Measurements from ENCODE around the gene CCDC107. TPM values are rescaled to one million over a fixed set of nuclear protein-coding genes. Genes with fewer than 3 reads are reported as not detected.

The CCDC107 gene
- total RNA-seq, 1 donor from 2014 or later, result 52.2 TPM

- H3K27me3 Mint-ChIP-seq (ENCODE audit: low read depth), result no peaks in the 10 kb centered on the region
- no peak for TF ChIP-seq CTCF (IDR thresholded peaks at IDR 0.05)
- H3K36me3 Mint-ChIP-seq (ENCODE audit: low read depth), result peaks cover 35% of the 10 kb centered on the region
- peak overlapping the region; percentile 80 for H3K27ac Mint-ChIP-seq (ENCODE audit: unreplicated experiment)
- no peak for DNase-seq (ENCODE audit: low spot score)
- H3K4me1 Mint-ChIP-seq (ENCODE audit: low read depth), result peaks cover 72% of the 10 kb centered on the region
- no peaks in the 10 kb centered on the region for H3K9me3 Mint-ChIP-seq (ENCODE audit: low read depth)
- no peak overlapping the region for H3K4me3 Mint-ChIP-seq (ENCODE audit: unreplicated experiment)
These were observed 23.4 kb downstream of the CCDC107 start for GRCh38 chr9:35681341-35682002.

- no peak for TF ChIP-seq CTCF (IDR thresholded peaks at IDR 0.05)
- H3K36me3 Mint-ChIP-seq (ENCODE audit: low read depth), result peaks cover 38% of the 10 kb centered on the region
- peak overlapping the region; percentile 80 for H3K27ac Mint-ChIP-seq (ENCODE audit: unreplicated experiment)
- H3K4me1 Mint-ChIP-seq (ENCODE audit: low read depth), result peaks cover 78% of the 10 kb centered on the region
- H3K4me3 Mint-ChIP-seq (ENCODE audit: unreplicated experiment), result peak overlapping the region; percentile 16
- no peaks in the 10 kb centered on the region for H3K9me3 Mint-ChIP-seq (ENCODE audit: low read depth)
- no peaks in the 10 kb centered on the region for H3K27me3 Mint-ChIP-seq (ENCODE audit: low read depth)
- no peak for DNase-seq (ENCODE audit: low spot score)
These were observed 24.0 kb downstream of the CCDC107 start for GRCh38 chr9:35682051-35682450.

GRCh38 chr9:35682520-35683315, 24.6 kb downstream of the CCDC107 start:
- no peak for DNase-seq (ENCODE audit: low spot score)
- Mint-ChIP-seq H3K27ac (ENCODE audit: unreplicated experiment) (peak overlapping the region; percentile 80), H3K4me1 (ENCODE audit: low read depth) (peaks cover 84% of the 10 kb centered on the region), H3K36me3 (ENCODE audit: low read depth) (peaks cover 41% of the 10 kb centered on the region), H3K4me3 (ENCODE audit: unreplicated experiment) (peak overlapping the region; percentile 10), H3K9me3 (ENCODE audit: low read depth) (no peaks in the 10 kb centered on the region), H3K27me3 (ENCODE audit: low read depth) (no peaks in the 10 kb centered on the region)
- no peak for TF ChIP-seq CTCF (IDR thresholded peaks at IDR 0.05)

GRCh38 chr9:35683323-35683722, 25.2 kb downstream of the CCDC107 start:
- Mint-ChIP-seq H3K4me3 (ENCODE audit: unreplicated experiment) (no peak overlapping the region), H3K36me3 (ENCODE audit: low read depth) (peaks cover 43% of the 10 kb centered on the region), H3K4me1 (ENCODE audit: low read depth) (peaks cover 86% of the 10 kb centered on the region), H3K27ac (ENCODE audit: unreplicated experiment) (peak overlapping the region; percentile 80), H3K27me3 (ENCODE audit: low read depth) (no peaks in the 10 kb centered on the region), H3K9me3 (ENCODE audit: low read depth) (no peaks in the 10 kb centered on the region)
- no peak for TF ChIP-seq CTCF (IDR thresholded peaks at IDR 0.05)
- DNase-seq (ENCODE audit: low spot score), result no peak

GRCh38 chr9:35684921-35685320, 26.8 kb downstream of the CCDC107 start:
- H3K9me3 Mint-ChIP-seq (ENCODE audit: low read depth), result no peaks in the 10 kb centered on the region
- TF ChIP-seq CTCF (IDR thresholded peaks at IDR 0.05), result no peak
- H3K4me3 Mint-ChIP-seq (ENCODE audit: unreplicated experiment), result peak overlapping the region; percentile 99
- no peaks in the 10 kb centered on the region for H3K27me3 Mint-ChIP-seq (ENCODE audit: low read depth)
- DNase-seq (ENCODE audit: low spot score), result no peak
- H3K36me3 Mint-ChIP-seq (ENCODE audit: low read depth), result peaks cover 48% of the 10 kb centered on the region
- peaks cover 86% of the 10 kb centered on the region for H3K4me1 Mint-ChIP-seq (ENCODE audit: low read depth)
- H3K27ac Mint-ChIP-seq (ENCODE audit: unreplicated experiment), result peak overlapping the region; percentile 69
